Measurements from ENCODE around the gene TPM2.

TPM2 gene

GRCh38 chr9:35684921-35685320 is 4.8 kb downstream of the TPM2 start:
- peaks cover 51% of the 10 kb centered on the region for H3K79me2 ChIP-seq (ENCODE audit: control insufficient read depth, insufficient read depth, low read length, unreplicated experiment)
- peaks cover 57% of the 10 kb centered on the region for H3K4me1 ChIP-seq (ENCODE audit: control insufficient read depth, insufficient read depth, low read length, unreplicated experiment)
- no peak overlapping the region for H3K27ac ChIP-seq (ENCODE audit: low read depth, low read length)
- H3K27me3 ChIP-seq (ENCODE audit: insufficient read depth, low read length), result no peaks in the 10 kb centered on the region
- H2AFZ ChIP-seq (ENCODE audit: low read length, unreplicated experiment), result no peak overlapping the region
- no peak overlapping the region for H3K4me3 ChIP-seq (ENCODE audit: low read depth, low read length)
- H3K36me3 ChIP-seq (ENCODE audit: insufficient read depth, low read length), result peaks cover 40% of the 10 kb centered on the region; the same call in 1 of the 2 replicates

- H3K4me1 ChIP-seq (ENCODE audit: control insufficient read depth, insufficient read depth, low read length, unreplicated experiment), result peaks cover 57% of the 10 kb centered on the region
- peaks cover 35% of the 10 kb centered on the region for H3K79me2 ChIP-seq (ENCODE audit: control insufficient read depth, insufficient read depth, low read length, unreplicated experiment)
- peaks cover 39% of the 10 kb centered on the region; the same call in 1 of the 2 replicates for H3K36me3 ChIP-seq (ENCODE audit: insufficient read depth, low read length)
- peak overlapping the region; percentile 21; the same call in 1 of the 2 replicates for H3K27ac ChIP-seq (ENCODE audit: low read depth, low read length)
- no peak overlapping the region for H2AFZ ChIP-seq (ENCODE audit: low read length, unreplicated experiment)
- no peak overlapping the region for H3K4me3 ChIP-seq (ENCODE audit: low read depth, low read length)
- H3K27me3 ChIP-seq (ENCODE audit: insufficient read depth, low read length), result no peaks in the 10 kb centered on the region
Measured at GRCh38 chr9:35683323-35683722, 6.4 kb downstream of the TPM2 start.

GRCh38 chr9:35682520-35683315 is 7.0 kb downstream of the TPM2 start:
- Histone ChIP-seq H3K4me1 (ENCODE audit: control insufficient read depth, insufficient read depth, low read length, unreplicated experiment) (peaks cover 50% of the 10 kb centered on the region), H3K27ac (ENCODE audit: low read depth, low read length) (no peak overlapping the region), H3K79me2 (ENCODE audit: control insufficient read depth, insufficient read depth, low read length, unreplicated experiment) (peaks cover 29% of the 10 kb centered on the region), H3K36me3 (ENCODE audit: insufficient read depth, low read length) (peaks cover 33% of the 10 kb centered on the region; the same call in 1 of the 2 replicates), H2AFZ (ENCODE audit: low read length, unreplicated experiment) (no peak overlapping the region), H3K27me3 (ENCODE audit: insufficient read depth, low read length) (no peaks in the 10 kb centered on the region), H3K4me3 (ENCODE audit: low read depth, low read length) (no peak overlapping the region)

- H3K27me3 ChIP-seq (ENCODE audit: insufficient read depth, low read length), result no peaks in the 10 kb centered on the region
- peaks cover 28% of the 10 kb centered on the region; the same call in 1 of the 2 replicates for H3K36me3 ChIP-seq (ENCODE audit: insufficient read depth, low read length)
- H3K4me3 ChIP-seq (ENCODE audit: low read depth, low read length), result no peak overlapping the region
- peaks cover 22% of the 10 kb centered on the region for H3K79me2 ChIP-seq (ENCODE audit: control insufficient read depth, insufficient read depth, low read length, unreplicated experiment)
- peaks cover 44% of the 10 kb centered on the region for H3K4me1 ChIP-seq (ENCODE audit: control insufficient read depth, insufficient read depth, low read length, unreplicated experiment)
- peak overlapping the region; percentile 6 for H3K27ac ChIP-seq (ENCODE audit: low read depth, low read length)
- no peak overlapping the region for H2AFZ ChIP-seq (ENCODE audit: low read length, unreplicated experiment)
Measured at GRCh38 chr9:35682051-35682450, 7.7 kb downstream of the TPM2 start.

- Histone ChIP-seq H3K4me3 (ENCODE audit: low read depth, low read length) (no peak overlapping the region), H3K4me1 (ENCODE audit: control insufficient read depth, insufficient read depth, low read length, unreplicated experiment) (peaks cover 38% of the 10 kb centered on the region), H3K27me3 (ENCODE audit: insufficient read depth, low read length) (no peaks in the 10 kb centered on the region), H3K79me2 (ENCODE audit: control insufficient read depth, insufficient read depth, low read length, unreplicated experiment) (peaks cover 16% of the 10 kb centered on the region), H2AFZ (ENCODE audit: low read length, unreplicated experiment) (no peak overlapping the region), H3K36me3 (ENCODE audit: insufficient read depth, low read length) (peaks cover 23% of the 10 kb centered on the region; the same call in 1 of the 2 replicates), H3K27ac (ENCODE audit: low read depth, low read length) (peak overlapping the region; percentile 6)
Measured at GRCh38 chr9:35681341-35682002, 8.3 kb downstream of the TPM2 start.

GRCh38 chr9:35680331-35681105 is 9.2 kb downstream of the TPM2 start:
- Histone ChIP-seq H3K36me3 (ENCODE audit: insufficient read depth, low read length) (peaks cover 20% of the 10 kb centered on the region; the same call in 1 of the 2 replicates), H3K27me3 (ENCODE audit: insufficient read depth, low read length) (no peaks in the 10 kb centered on the region), H2AFZ (ENCODE audit: low read length, unreplicated experiment) (no peak overlapping the region), H3K79me2 (ENCODE audit: control insufficient read depth, insufficient read depth, low read length, unreplicated experiment) (peaks cover 7% of the 10 kb centered on the region), H3K4me1 (ENCODE audit: control insufficient read depth, insufficient read depth, low read length, unreplicated experiment) (peaks cover 38% of the 10 kb centered on the region), H3K4me3 (ENCODE audit: low read depth, low read length) (no peak overlapping the region), H3K27ac (ENCODE audit: low read depth, low read length) (no peak overlapping the region)

- Histone ChIP-seq H3K36me3 (ENCODE audit: insufficient read depth, low read length) (peaks cover 14% of the 10 kb centered on the region; the same call in 1 of the 2 replicates), H2AFZ (ENCODE audit: low read length, unreplicated experiment) (no peak overlapping the region), H3K4me3 (ENCODE audit: low read depth, low read length) (no peak overlapping the region), H3K79me2 (ENCODE audit: control insufficient read depth, insufficient read depth, low read length, unreplicated experiment) (peaks cover 3% of the 10 kb centered on the region), H3K27ac (ENCODE audit: low read depth, low read length) (no peak overlapping the region), H3K4me1 (ENCODE audit: control insufficient read depth, insufficient read depth, low read length, unreplicated experiment) (peaks cover 33% of the 10 kb centered on the region), H3K27me3 (ENCODE audit: insufficient read depth, low read length) (no peaks in the 10 kb centered on the region)
Measured at GRCh38 chr9:35679766-35680330, 9.9 kb downstream of the TPM2 start.

- Histone ChIP-seq H3K27ac (ENCODE audit: low read depth, low read length) (no peak overlapping the region), H3K27me3 (ENCODE audit: insufficient read depth, low read length) (no peaks in the 10 kb centered on the region), H3K4me3 (ENCODE audit: low read depth, low read length) (no peak overlapping the region), H3K79me2 (ENCODE audit: control insufficient read depth, insufficient read depth, low read length, unreplicated experiment) (no peaks in the 10 kb centered on the region), H3K4me1 (ENCODE audit: control insufficient read depth, insufficient read depth, low read length, unreplicated experiment) (peaks cover 33% of the 10 kb centered on the region), H3K36me3 (ENCODE audit: insufficient read depth, low read length) (peaks cover 6% of the 10 kb centered on the region; the same call in 1 of the 2 replicates), H2AFZ (ENCODE audit: low read length, unreplicated experiment) (no peak overlapping the region)
Measured at GRCh38 chr9:35679091-35679490, 10.6 kb downstream of the TPM2 start.

- H2AFZ ChIP-seq (ENCODE audit: low read length, unreplicated experiment), result peak overlapping the region; percentile 93
- no peaks in the 10 kb centered on the region for H3K36me3 ChIP-seq (ENCODE audit: insufficient read depth, low read length)
- no peak overlapping the region for H3K27ac ChIP-seq (ENCODE audit: low read depth, low read length)
- peaks cover 13% of the 10 kb centered on the region for H3K4me1 ChIP-seq (ENCODE audit: control insufficient read depth, insufficient read depth, low read length, unreplicated experiment)
- H3K27me3 ChIP-seq (ENCODE audit: insufficient read depth, low read length), result no peaks in the 10 kb centered on the region
- H3K4me3 ChIP-seq (ENCODE audit: low read depth, low read length), result peak overlapping the region; percentile 73
- H3K79me2 ChIP-seq (ENCODE audit: control insufficient read depth, insufficient read depth, low read length, unreplicated experiment), result no peaks in the 10 kb centered on the region
Measured at GRCh38 chr9:35675732-35676392, 13.9 kb downstream of the TPM2 start.

GRCh38 chr9:35675204-35675603 is 14.5 kb downstream of the TPM2 start:
- Histone ChIP-seq H3K4me3 (ENCODE audit: low read depth, low read length) (peak overlapping the region; percentile 73), H3K27me3 (ENCODE audit: insufficient read depth, low read length) (no peaks in the 10 kb centered on the region), H2AFZ (ENCODE audit: low read length, unreplicated experiment) (no peak overlapping the region), H3K4me1 (ENCODE audit: control insufficient read depth, insufficient read depth, low read length, unreplicated experiment) (peaks cover 13% of the 10 kb centered on the region), H3K79me2 (ENCODE audit: control insufficient read depth, insufficient read depth, low read length, unreplicated experiment) (no peaks in the 10 kb centered on the region), H3K36me3 (ENCODE audit: insufficient read depth, low read length) (no peaks in the 10 kb centered on the region), H3K27ac (ENCODE audit: low read depth, low read length) (no peak overlapping the region)

Data from ACC112 (cell line).